Measurements from ENCODE around the gene BIRC6.

DNA sequence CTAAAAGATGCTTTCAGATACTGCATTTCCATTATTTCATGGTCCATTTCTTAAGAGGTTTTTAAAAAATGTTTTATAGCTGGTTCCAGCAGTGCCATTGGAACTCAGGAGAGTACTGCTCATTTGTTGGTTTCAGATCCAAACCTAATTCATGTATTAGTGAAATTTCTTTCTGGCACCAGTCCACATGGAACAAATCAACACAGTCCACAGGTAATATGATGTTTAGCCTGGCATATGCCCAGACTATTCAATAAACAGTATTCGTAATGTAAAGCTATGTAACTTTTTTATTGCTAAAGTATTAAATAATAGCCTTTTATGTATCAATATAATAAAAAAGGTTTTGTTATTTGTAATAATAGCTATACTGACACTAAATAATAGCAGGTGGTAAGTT, 134.5 kb downstream of the BIRC6 start:
- no peak for TF ChIP-seq CTCF (IDR thresholded peaks at IDR 0.05)
- no peak for TF ChIP-seq POLR2A (IDR thresholded peaks at IDR 0.05)
